HCT116 (cell line): ENCODE results near the gene M1AP.

Source experiments
- EZH2 ChIP-seq: fragments of 200-600 bp; sonication (generic); IDR thresholded peaks from 2 replicates; pipeline ENCODE4 v1.6.1; 2017; ENCODE audit warnings: antibody characterized with exemption, mixed run types
- EZH2phosphoT487 ChIP-seq: fragments of 200-600 bp; IDR thresholded peaks from 2 replicates; pipeline ENCODE4 v1.6.1; 2018; ENCODE audit warnings: antibody characterized with exemption, borderline replicate concordance
- FOSL1 ChIP-seq: IDR thresholded peaks from 2 replicates; pipeline ENCODE4 v1.6.1; 2012; ENCODE audit warnings: low read depth
- JUND ChIP-seq: IDR thresholded peaks from 2 replicates; pipeline ENCODE4 v1.6.1; 2012
- POLR2A ChIP-seq: IDR thresholded peaks from 2 replicates; pipeline ENCODE4 v1.7.0; 2011; ENCODE audit warnings: borderline replicate concordance; ENCODE audit not compliant: insufficient read depth, insufficient read length; ENCODE audit errors: extremely low read depth
- POLR2AphosphoS5 ChIP-seq: IDR thresholded peaks from 2 replicates; pipeline ENCODE4 v1.6.1; 2011; ENCODE audit warnings: mild to moderate bottlenecking, low read depth, low read length, moderate library complexity
- RAD21 ChIP-seq: IDR thresholded peaks from 2 replicates; pipeline ENCODE4 v1.6.1; 2012; ENCODE audit warnings: low read depth, mild to moderate bottlenecking
- SIN3A ChIP-seq: IDR thresholded peaks from 2 replicates; pipeline ENCODE4 v1.6.1; 2012; ENCODE audit warnings: low read depth
- SP1 ChIP-seq: IDR thresholded peaks from 2 replicates; pipeline ENCODE4 v1.6.1; 2012; ENCODE audit warnings: low read depth
- ZNF274 ChIP-seq: fragments of 200-500 bp; sonication (Bioruptor generic); IDR thresholded peaks from 2 replicates; pipeline ENCODE4 v1.6.1; 2014; ENCODE audit warnings: mild to moderate bottlenecking, low read depth, low read length, inconsistent platforms
- TF ChIP-seq, protein P1 (sequence below): IDR thresholded peaks from 2 replicates; pipeline ENCODE4 v1.6.1; 2012
- TF ChIP-seq, protein P2 (sequence below), 3 experiments: fragments of 200-600 bp in 1 of 3; sonication (generic) in 1 of 3; IDR thresholded peaks in 2 of 3; conservative IDR thresholded peaks in 1 of 3; 2 replicates each; pipeline ENCODE4 v1.5.1; 2012 to 2017; ENCODE audit warnings: low read depth in 2 of 3, low read length in 2 of 3, antibody characterized with exemption in 1 of 3, borderline replicate concordance in 1 of 3, control low read depth in 1 of 3, mild to moderate bottlenecking in 1 of 3, mixed read lengths in 1 of 3, mixed run types in 1 of 3, moderate library complexity in 1 of 3; ENCODE audit not compliant: insufficient read depth in 1 of 3
- TF ChIP-seq, protein P3 (sequence below): IDR thresholded peaks from 2 replicates; pipeline ENCODE4 v1.6.1; 2012; ENCODE audit warnings: low read depth

DNA sequence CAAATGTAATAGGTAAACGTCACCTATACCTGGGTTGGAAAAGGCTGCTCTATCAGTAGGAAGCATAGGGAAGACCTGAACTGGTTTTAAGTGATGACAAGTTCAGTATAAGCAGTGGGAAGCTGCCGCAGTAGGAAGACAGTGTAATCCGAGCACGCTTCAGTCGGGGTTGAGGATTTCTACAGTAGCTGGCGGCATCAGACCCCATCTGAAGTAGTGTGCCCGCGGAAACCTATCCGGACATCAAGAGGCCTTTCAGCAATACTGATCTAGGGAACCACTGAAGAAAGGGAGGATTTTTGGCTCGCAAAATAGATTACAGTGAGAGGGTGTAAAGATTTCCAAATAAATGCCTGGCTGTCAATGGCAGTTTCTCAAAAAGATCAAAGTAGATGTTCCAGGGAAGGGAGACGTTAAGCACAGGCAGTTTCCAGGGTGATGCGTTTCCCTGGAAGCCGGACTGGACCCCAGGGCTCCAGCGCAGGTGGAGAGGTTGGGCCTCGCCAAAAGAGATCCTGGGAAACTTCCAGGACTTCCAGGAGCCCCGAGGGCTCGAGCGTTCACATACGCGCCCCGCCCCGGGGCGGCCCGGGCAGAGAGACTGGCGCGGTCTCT, 99.7 kb downstream of the M1AP start:
- no peak for TF ChIP-seq POLR2AphosphoS5
- no peak for TF ChIP-seq EZH2
- TF ChIP-seq, protein P1, sequence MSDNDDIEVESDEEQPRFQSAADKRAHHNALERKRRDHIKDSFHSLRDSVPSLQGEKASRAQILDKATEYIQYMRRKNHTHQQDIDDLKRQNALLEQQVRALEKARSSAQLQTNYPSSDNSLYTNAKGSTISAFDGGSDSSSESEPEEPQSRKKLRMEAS, result no peak
- TF ChIP-seq, protein P2, sequence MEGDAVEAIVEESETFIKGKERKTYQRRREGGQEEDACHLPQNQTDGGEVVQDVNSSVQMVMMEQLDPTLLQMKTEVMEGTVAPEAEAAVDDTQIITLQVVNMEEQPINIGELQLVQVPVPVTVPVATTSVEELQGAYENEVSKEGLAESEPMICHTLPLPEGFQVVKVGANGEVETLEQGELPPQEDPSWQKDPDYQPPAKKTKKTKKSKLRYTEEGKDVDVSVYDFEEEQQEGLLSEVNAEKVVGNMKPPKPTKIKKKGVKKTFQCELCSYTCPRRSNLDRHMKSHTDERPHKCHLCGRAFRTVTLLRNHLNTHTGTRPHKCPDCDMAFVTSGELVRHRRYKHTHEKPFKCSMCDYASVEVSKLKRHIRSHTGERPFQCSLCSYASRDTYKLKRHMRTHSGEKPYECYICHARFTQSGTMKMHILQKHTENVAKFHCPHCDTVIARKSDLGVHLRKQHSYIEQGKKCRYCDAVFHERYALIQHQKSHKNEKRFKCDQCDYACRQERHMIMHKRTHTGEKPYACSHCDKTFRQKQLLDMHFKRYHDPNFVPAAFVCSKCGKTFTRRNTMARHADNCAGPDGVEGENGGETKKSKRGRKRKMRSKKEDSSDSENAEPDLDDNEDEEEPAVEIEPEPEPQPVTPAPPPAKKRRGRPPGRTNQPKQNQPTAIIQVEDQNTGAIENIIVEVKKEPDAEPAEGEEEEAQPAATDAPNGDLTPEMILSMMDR (IDR thresholded peaks at IDR 0.05 in 2 of 3, conservative IDR thresholded peaks at IDR 0.05 in 1 of 3; ENCODE audit: borderline replicate concordance in 1 of 3, insufficient read depth in 1 of 3, low read depth in 2 of 3, low read length in 2 of 3), result no peak
- TF ChIP-seq SP1, result no peak
- TF ChIP-seq, protein P3, sequence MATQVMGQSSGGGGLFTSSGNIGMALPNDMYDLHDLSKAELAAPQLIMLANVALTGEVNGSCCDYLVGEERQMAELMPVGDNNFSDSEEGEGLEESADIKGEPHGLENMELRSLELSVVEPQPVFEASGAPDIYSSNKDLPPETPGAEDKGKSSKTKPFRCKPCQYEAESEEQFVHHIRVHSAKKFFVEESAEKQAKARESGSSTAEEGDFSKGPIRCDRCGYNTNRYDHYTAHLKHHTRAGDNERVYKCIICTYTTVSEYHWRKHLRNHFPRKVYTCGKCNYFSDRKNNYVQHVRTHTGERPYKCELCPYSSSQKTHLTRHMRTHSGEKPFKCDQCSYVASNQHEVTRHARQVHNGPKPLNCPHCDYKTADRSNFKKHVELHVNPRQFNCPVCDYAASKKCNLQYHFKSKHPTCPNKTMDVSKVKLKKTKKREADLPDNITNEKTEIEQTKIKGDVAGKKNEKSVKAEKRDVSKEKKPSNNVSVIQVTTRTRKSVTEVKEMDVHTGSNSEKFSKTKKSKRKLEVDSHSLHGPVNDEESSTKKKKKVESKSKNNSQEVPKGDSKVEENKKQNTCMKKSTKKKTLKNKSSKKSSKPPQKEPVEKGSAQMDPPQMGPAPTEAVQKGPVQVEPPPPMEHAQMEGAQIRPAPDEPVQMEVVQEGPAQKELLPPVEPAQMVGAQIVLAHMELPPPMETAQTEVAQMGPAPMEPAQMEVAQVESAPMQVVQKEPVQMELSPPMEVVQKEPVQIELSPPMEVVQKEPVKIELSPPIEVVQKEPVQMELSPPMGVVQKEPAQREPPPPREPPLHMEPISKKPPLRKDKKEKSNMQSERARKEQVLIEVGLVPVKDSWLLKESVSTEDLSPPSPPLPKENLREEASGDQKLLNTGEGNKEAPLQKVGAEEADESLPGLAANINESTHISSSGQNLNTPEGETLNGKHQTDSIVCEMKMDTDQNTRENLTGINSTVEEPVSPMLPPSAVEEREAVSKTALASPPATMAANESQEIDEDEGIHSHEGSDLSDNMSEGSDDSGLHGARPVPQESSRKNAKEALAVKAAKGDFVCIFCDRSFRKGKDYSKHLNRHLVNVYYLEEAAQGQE, result no peak
- TF ChIP-seq POLR2A, result peak; percentile 11
- TF ChIP-seq SIN3A, result no peak
- TF ChIP-seq EZH2phosphoT487, result no peak
- no peak for TF ChIP-seq FOSL1
- TF ChIP-seq RAD21, result no peak
- TF ChIP-seq JUND, result no peak
- no peak for TF ChIP-seq ZNF274
